Transverse colon (tissue), 4 donors: Measurements from ENCODE around the gene GPR158.

Source experiments
- POLR2AphosphoS5 ChIP-seq, 3 donors: sonication (generic); formaldehyde crosslinking; IDR thresholded peaks; one replicate each; pipeline ENCODE4 v1.6.1; 2016; ENCODE audit warnings: antibody characterized with exemption in 3 of 3
- TF ChIP-seq, protein P1 (sequence below), 5 experiments: fragments of 200-600 bp in 3 of 5; fragments of 450-650 bp in 2 of 5; sonication (generic) in 3 of 5; IDR thresholded peaks; 1 replicate in 2 of 5; 2 replicates in 3 of 5; pipeline ENCODE4 v1.5.1; 2016 to 2017; ENCODE audit warnings: antibody characterized with exemption in 5 of 5, inconsistent platforms in 3 of 5, mild to moderate bottlenecking in 2 of 5, moderate library complexity in 1 of 5

DNA sequence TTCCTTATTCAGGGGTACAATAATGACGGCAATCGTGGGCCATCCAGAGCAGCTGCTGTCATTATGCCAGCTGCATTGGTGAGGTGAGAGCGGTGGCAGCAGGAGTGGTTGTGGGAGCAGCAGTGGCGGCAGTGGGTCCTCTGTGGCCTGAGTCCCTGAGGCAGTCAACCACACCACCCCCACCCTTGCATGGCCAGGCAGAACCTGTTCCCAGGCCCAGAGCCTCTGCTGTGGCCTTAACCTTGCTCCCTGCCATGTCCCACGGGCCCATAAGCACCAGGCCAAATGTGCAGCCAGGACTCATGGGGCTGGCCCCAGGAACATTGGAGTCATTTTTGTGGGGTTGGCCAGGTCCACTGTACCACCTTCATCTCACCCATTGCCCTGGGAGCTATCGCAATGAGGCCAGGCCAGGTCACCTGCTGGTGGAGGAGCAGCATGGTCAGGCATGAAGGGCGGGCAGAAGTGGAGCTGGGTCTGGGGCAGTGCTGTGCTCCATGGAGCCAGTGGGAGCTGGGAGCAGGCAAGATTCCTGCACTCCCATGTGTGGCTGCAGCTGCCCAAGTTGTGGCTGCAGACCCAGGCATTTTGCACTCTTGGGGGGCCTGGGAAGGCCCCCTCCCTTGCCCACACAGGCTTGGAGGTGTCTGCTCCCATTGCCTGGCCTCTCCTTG lies 213.5 kb downstream of the GPR158 start:
- TF ChIP-seq, protein P1, sequence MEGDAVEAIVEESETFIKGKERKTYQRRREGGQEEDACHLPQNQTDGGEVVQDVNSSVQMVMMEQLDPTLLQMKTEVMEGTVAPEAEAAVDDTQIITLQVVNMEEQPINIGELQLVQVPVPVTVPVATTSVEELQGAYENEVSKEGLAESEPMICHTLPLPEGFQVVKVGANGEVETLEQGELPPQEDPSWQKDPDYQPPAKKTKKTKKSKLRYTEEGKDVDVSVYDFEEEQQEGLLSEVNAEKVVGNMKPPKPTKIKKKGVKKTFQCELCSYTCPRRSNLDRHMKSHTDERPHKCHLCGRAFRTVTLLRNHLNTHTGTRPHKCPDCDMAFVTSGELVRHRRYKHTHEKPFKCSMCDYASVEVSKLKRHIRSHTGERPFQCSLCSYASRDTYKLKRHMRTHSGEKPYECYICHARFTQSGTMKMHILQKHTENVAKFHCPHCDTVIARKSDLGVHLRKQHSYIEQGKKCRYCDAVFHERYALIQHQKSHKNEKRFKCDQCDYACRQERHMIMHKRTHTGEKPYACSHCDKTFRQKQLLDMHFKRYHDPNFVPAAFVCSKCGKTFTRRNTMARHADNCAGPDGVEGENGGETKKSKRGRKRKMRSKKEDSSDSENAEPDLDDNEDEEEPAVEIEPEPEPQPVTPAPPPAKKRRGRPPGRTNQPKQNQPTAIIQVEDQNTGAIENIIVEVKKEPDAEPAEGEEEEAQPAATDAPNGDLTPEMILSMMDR (IDR thresholded peaks at IDR 0.05) = no peak
- no peak for TF ChIP-seq POLR2AphosphoS5 (IDR thresholded peaks at IDR 0.05)
